A673 (cell line): ENCODE measurements around the gene RABGEF1. TPM values are rescaled to one million over a fixed set of nuclear protein-coding genes. Genes with fewer than 3 reads are reported as not detected.

Source experiments
- BruUV-seq: library from RNA; stranded (reverse); fragments of 400-500 nt; replicated peaks from 2 replicates; lab custom pipeline; 2021; lab: Mats Ljungman, UMichigan
- CTCF ChIA-PET: fragments of 300-600 bp; sonication (Branson Sonifier 250); formaldehyde crosslinking; loops from one replicate; lab custom pipeline; 2022; ENCODE audit warnings: antibody characterized with exemption; lab: Charles Lee
- POLR2A ChIA-PET: fragments of 300-600 bp; sonication (Branson Sonifier 250); formaldehyde crosslinking; loops from one replicate; lab custom pipeline; 2022; ENCODE audit warnings: antibody characterized with exemption; ENCODE audit not compliant: low non-redundant PET; lab: Charles Lee
- DNase-seq: peaks from one replicate; pipeline ENCODE4 v3.0.0-alpha.2; 2015; ENCODE audit warnings: low spot score
- H3K27ac ChIP-seq: fragments of 200-600 bp; sonication (generic); 2 replicates; pipeline ENCODE4 v1.5.1; 2016; ENCODE audit warnings: mixed run types, low read depth, mild to moderate bottlenecking, mixed read lengths, antibody characterized with exemption, low read length; ENCODE audit not compliant: poor library complexity, severe bottlenecking
- H3K27me3 ChIP-seq: fragments of 200-600 bp; sonication (generic); replicated peaks from 2 replicates; pipeline ENCODE4 v1.6.1; 2017; ENCODE audit warnings: mixed run types, low read depth, mild to moderate bottlenecking, mixed read lengths, antibody characterized with exemption, low read length; ENCODE audit not compliant: insufficient read depth, poor library complexity
- H3K36me3 ChIP-seq: fragments of 200-600 bp; sonication (generic); 2 replicates; pipeline ENCODE4 v1.6.1; 2016; ENCODE audit warnings: mixed run types, mild to moderate bottlenecking, mixed read lengths, antibody characterized with exemption, low read length; ENCODE audit not compliant: insufficient read depth, poor library complexity, severe bottlenecking
- H3K4me1 ChIP-seq: fragments of 200-600 bp; sonication (generic); 2 replicates; pipeline ENCODE4 v1.6.1; 2017; ENCODE audit warnings: mixed run types, mild to moderate bottlenecking, mixed read lengths, antibody characterized with exemption, low read length; ENCODE audit not compliant: insufficient read depth, poor library complexity, severe bottlenecking
- H3K4me3 ChIP-seq: fragments of 200-600 bp; sonication (generic); 2 replicates; pipeline ENCODE4 v1.5.1; 2016; ENCODE audit warnings: low read depth, mixed run types, mild to moderate bottlenecking, mixed read lengths, low read length; ENCODE audit not compliant: poor library complexity, severe bottlenecking
- H3K9me3 ChIP-seq: fragments of 200-600 bp; sonication (generic); 2 replicates; pipeline ENCODE4 v1.6.1; 2016; ENCODE audit warnings: mixed run types, low read depth, mild to moderate bottlenecking, mixed read lengths, antibody characterized with exemption, low read length; ENCODE audit not compliant: poor library complexity, severe bottlenecking
- EZH2 ChIP-seq: fragments of 200-600 bp; sonication (generic); IDR thresholded peaks from 2 replicates; pipeline ENCODE4 v1.6.1; 2017; ENCODE audit warnings: borderline replicate concordance, low read depth, mild to moderate bottlenecking, mixed read lengths, antibody characterized with exemption, low read length; ENCODE audit not compliant: poor library complexity, severe bottlenecking
- intact Hi-C: fragments of 100-400 bp; cut with micrococcal nuclease; formaldehyde crosslinking; loops from one replicate; pipeline ENCODE4 v1.10.0; 2022; ENCODE audit not compliant: unreplicated experiment
- total RNA-seq: library from RNA; stranded (reverse); gene quantifications from 2 replicates; pipeline ENCODE4 v1.2.3, GENCODE V29; 2021
- TF ChIP-seq, protein P1 (sequence below): fragments of 300-800, 200-600 bp; sonication (generic); conservative IDR thresholded peaks from 2 replicates; pipeline ENCODE4 v1.5.1; 2017; ENCODE audit warnings: low read depth, mild to moderate bottlenecking, antibody characterized with exemption, low read length, moderate library complexity, mixed read lengths

The RABGEF1 gene
- total RNA-seq, 1 experiment from 2014 or later = 20.0 TPM

- H3K9me3 ChIP-seq = peaks cover 5% of the 10 kb centered on the region
- ChIA-PET POLR2A (no interaction called here), CTCF (no interaction called here)
- no peaks in the 10 kb centered on the region for H3K27me3 ChIP-seq
- no peak for DNase-seq
- intact Hi-C loops = no loop called here
- H3K36me3 ChIP-seq = no peaks in the 10 kb centered on the region
- TF ChIP-seq, protein P1, sequence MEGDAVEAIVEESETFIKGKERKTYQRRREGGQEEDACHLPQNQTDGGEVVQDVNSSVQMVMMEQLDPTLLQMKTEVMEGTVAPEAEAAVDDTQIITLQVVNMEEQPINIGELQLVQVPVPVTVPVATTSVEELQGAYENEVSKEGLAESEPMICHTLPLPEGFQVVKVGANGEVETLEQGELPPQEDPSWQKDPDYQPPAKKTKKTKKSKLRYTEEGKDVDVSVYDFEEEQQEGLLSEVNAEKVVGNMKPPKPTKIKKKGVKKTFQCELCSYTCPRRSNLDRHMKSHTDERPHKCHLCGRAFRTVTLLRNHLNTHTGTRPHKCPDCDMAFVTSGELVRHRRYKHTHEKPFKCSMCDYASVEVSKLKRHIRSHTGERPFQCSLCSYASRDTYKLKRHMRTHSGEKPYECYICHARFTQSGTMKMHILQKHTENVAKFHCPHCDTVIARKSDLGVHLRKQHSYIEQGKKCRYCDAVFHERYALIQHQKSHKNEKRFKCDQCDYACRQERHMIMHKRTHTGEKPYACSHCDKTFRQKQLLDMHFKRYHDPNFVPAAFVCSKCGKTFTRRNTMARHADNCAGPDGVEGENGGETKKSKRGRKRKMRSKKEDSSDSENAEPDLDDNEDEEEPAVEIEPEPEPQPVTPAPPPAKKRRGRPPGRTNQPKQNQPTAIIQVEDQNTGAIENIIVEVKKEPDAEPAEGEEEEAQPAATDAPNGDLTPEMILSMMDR = no peak
- TF ChIP-seq EZH2 = no peak
- no peaks in the 10 kb centered on the region for H3K4me1 ChIP-seq
- H3K27ac ChIP-seq = no peak overlapping the region
- H3K4me3 ChIP-seq = no peak overlapping the region
- no TSS peak for BruUV-seq
Observed at GRCh38 chr7:66727058-66727457, 13.5 kb upstream of the RABGEF1 start.

GRCh38 chr7:66728571-66728970, 12.0 kb upstream of the RABGEF1 start:
- H3K27me3 ChIP-seq = no peaks in the 10 kb centered on the region
- intact Hi-C loops = no loop called here
- TF ChIP-seq, protein P1 = no peak
- no peak for TF ChIP-seq EZH2
- H3K36me3 ChIP-seq = no peaks in the 10 kb centered on the region
- no TSS peak for BruUV-seq
- no peak overlapping the region for H3K27ac ChIP-seq
- no peaks in the 10 kb centered on the region for H3K4me1 ChIP-seq
- no peak overlapping the region for H3K4me3 ChIP-seq
- CTCF ChIA-PET = no interaction called here
- peaks cover 5% of the 10 kb centered on the region for H3K9me3 ChIP-seq
- POLR2A ChIA-PET = no interaction called here
- DNase-seq = no peak

DNA sequence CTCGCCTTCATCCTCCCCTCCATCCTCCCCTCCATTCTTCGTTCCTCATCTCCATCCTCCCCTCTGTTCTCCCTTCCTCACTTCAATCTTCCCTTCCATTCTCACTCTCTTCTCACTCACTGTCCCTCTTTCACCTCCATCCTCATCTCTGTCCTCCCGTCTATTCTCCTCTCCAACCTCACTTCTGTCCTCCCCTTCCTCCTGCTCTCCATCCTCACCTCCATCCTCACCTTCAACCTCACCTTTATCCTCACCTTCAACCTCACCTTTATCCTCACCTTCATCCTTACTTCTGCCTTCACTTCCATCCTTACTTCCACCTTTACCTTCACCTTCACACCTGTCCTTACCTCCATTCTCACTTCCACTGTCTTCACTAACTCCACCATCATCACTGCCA, 11.3 kb upstream of the RABGEF1 start:
- H3K4me3 ChIP-seq = no peak overlapping the region
- TF ChIP-seq, protein P1 = no peak
- no peak for TF ChIP-seq EZH2
- DNase-seq = no peak
- H3K36me3 ChIP-seq = no peaks in the 10 kb centered on the region
- CTCF ChIA-PET = no interaction called here
- H3K9me3 ChIP-seq = no peaks in the 10 kb centered on the region
- no TSS peak for BruUV-seq
- no peaks in the 10 kb centered on the region for H3K27me3 ChIP-seq
- POLR2A ChIA-PET = no interaction called here
- no peak overlapping the region for H3K27ac ChIP-seq
- intact Hi-C loops = no loop called here
- H3K4me1 ChIP-seq = no peaks in the 10 kb centered on the region
